HepG2 (cell line): ENCODE results near the gene RAC2. TPM values are rescaled to one million over a fixed set of nuclear protein-coding genes. Genes with fewer than 3 reads are reported as not detected.
A peak's percentile ranks its signal among the peaks of the same experiment; 100 is the strongest.

Experiments
- ATAC-seq: fragments of 200-7000 bp; cut with Tn5 transposase; 3 replicates; pipeline ENCODE4 v1.9.1; 2020; ENCODE audit warnings: mild to moderate bottlenecking, moderate library complexity
- BruUV-seq: library from RNA; stranded (reverse); fragments of 400-500 nt; replicated peaks from 2 replicates; lab custom pipeline; 2021; lab: Mats Ljungman, UMichigan
- CTCF ChIA-PET: fragments of 300-600 bp; formaldehyde crosslinking; extraction: SDS; loops from one replicate; lab custom pipeline; 2021; ENCODE audit warnings: low total read pairs, inconsistent platforms, low intra/inter-chr PET ratio; lab: Yijun Ruan, JAX
- POLR2A ChIA-PET: fragments of 350-600 bp; sonication (Branson Sonifier 250); formaldehyde crosslinking; loops from one replicate; lab custom pipeline; 2020; ENCODE audit warnings: antibody characterized with exemption, inconsistent platforms; lab: Yijun Ruan, JAX
- DNase-seq: peaks from one replicate; pipeline ENCODE4 v3.0.0-alpha.2; 2015; ENCODE audit warnings: low spot score
- FAIRE-seq: peaks from 3 replicates; lab custom pipeline; 2011; peaks lifted over from hg19 to GRCh38; lab: Jason Lieb, UNC
- H2AFZ ChIP-seq: one replicate; pipeline ENCODE4 v1.6.1; 2011; ENCODE audit warnings: low read length, inconsistent platforms
- H3K27ac ChIP-seq: fragments of 300-600 bp; 3 replicates; pipeline ENCODE4 v1.8.0; 2011; ENCODE audit warnings: mixed run types, mild to moderate bottlenecking, mixed read lengths, low read length, inconsistent platforms; ENCODE audit not compliant: insufficient read depth; ENCODE audit errors: extremely low read length
- H3K27me3 ChIP-seq, 2 experiments: fragments of 200-600 bp in 1 of 2; 2 replicates in 1 of 2; 3 replicates in 1 of 2; pipeline versions ENCODE4 v1.6.0 to v1.8.0; 2011; ENCODE audit warnings: low read length in 2 of 2, mild to moderate bottlenecking in 2 of 2, moderate library complexity in 2 of 2, inconsistent platforms in 1 of 2; ENCODE audit not compliant: insufficient read depth in 2 of 2, control insufficient read depth in 1 of 2
- H3K36me3 ChIP-seq, 2 experiments: fragments of 200-600 bp in 1 of 2; replicated peaks in 1 of 2; 2 replicates in 1 of 2; 3 replicates in 1 of 2; pipeline versions ENCODE4 v1.5.1 to v1.8.0; 2011; ENCODE audit warnings: low read length in 2 of 2, inconsistent platforms in 1 of 2; ENCODE audit not compliant: insufficient read depth in 2 of 2, control insufficient read depth in 1 of 2
- H3K4me1 ChIP-seq: 2 replicates; pipeline ENCODE4 v1.5.1; 2012; ENCODE audit warnings: low read length, inconsistent platforms; ENCODE audit not compliant: insufficient read depth
- H3K4me2 ChIP-seq: 2 replicates; pipeline ENCODE4 v1.6.0; 2011; ENCODE audit warnings: low read depth, low read length, inconsistent platforms
- H3K4me3 ChIP-seq, 3 experiments: fragments of 200-600 bp in 1 of 3; sonication (generic), shearing (Covaris generic) in 1 of 3; replicated peaks in 1 of 3; 2 replicates each; pipeline ENCODE4 v1.5.1; 2011 to 2016; ENCODE audit warnings: low read length in 3 of 3, inconsistent platforms in 2 of 3, low read depth in 2 of 3, mild to moderate bottlenecking in 2 of 3, control low read depth in 1 of 3, mixed read lengths in 1 of 3; ENCODE audit not compliant: insufficient read depth in 1 of 3
- H3K79me2 ChIP-seq: one replicate; pipeline ENCODE4 v1.6.1; 2011; ENCODE audit warnings: low read length, inconsistent platforms; ENCODE audit not compliant: insufficient read depth
- H3K9ac ChIP-seq: 2 replicates; pipeline ENCODE4 v1.6.0; 2011; ENCODE audit warnings: mild to moderate bottlenecking, low read depth, low read length, inconsistent platforms; ENCODE audit not compliant: insufficient read depth
- H3K9me3 ChIP-seq: 2 replicates; pipeline ENCODE4 v1.5.1; 2012; ENCODE audit warnings: mild to moderate bottlenecking, low read length
- H4K20me1 ChIP-seq: 2 replicates; pipeline ENCODE4 v1.6.0; 2011; ENCODE audit warnings: inconsistent platforms, mild to moderate bottlenecking, low read length, moderate library complexity; ENCODE audit not compliant: insufficient read depth
- CTCF ChIP-seq: sonication (generic); formaldehyde crosslinking; IDR thresholded peaks from 2 replicates; pipeline ENCODE4 v1.5.0; 2020; ENCODE audit warnings: mild to moderate bottlenecking, missing genetic modification reagents, moderate library complexity
- KAT2B ChIP-seq: fragments of 150-350 bp; IDR thresholded peaks from 2 replicates; pipeline ENCODE4 v1.6.1; 2014; ENCODE audit warnings: low read depth, low read length, borderline replicate concordance
- SNAI1 ChIP-seq: sonication (generic); formaldehyde crosslinking; IDR thresholded peaks from 2 replicates; pipeline ENCODE4 v1.5.0; 2020; ENCODE audit warnings: mild to moderate bottlenecking, missing genetic modification reagents, borderline replicate concordance
- STAG1 ChIP-seq: sonication (generic); formaldehyde crosslinking; IDR thresholded peaks from 2 replicates; pipeline ENCODE4 v1.4.0; 2020; ENCODE audit warnings: missing genetic modification reagents
- ZNF138 ChIP-seq: sonication (generic); formaldehyde crosslinking; IDR thresholded peaks from 2 replicates; pipeline ENCODE4 v1.5.0; 2020; ENCODE audit warnings: mild to moderate bottlenecking, low read depth, missing genetic modification reagents
- WGBS: methylation state at CpG from one replicate; pipeline ENCODE4 v1.1.6; 2017; ENCODE audit warnings: low lambda C conversion rate; 5-methylcytosine and 5-hydroxymethylcytosine counted together
- in situ Hi-C: cut with HindIII; loops from 2 replicates; pipeline ENCODE4 v1.10.0; 2017; ENCODE audit warnings: low pct_unique_long_range_greater_than_20kb; ENCODE audit not compliant: extremely low pct_ligation_motif_present
- intact Hi-C: fragments of 100-400 bp; cut with micrococcal nuclease; formaldehyde crosslinking; loops from one replicate; pipeline ENCODE4 v1.10.0; 2022; ENCODE audit not compliant: unreplicated experiment
- polyA plus RNA-seq, 8 experiments: library from polyadenylated mRNA; depleted of rRNA in 3 of 8; stranded (reverse) in 7 of 8; unstranded in 1 of 8; fragments of >200 nt; fragmentation: Illumina TruSeq in 4 of 8; extraction: Trizol in 4 of 8; gene quantifications; 2 replicates each; pipeline versions ENCODE4 v1.2.1 to v1.2.3, GENCODE V29; 2011 to 2016; ENCODE audit warnings: low read depth in 4 of 8, missing spikeins in 1 of 8, mixed read lengths in 1 of 8; ENCODE audit not compliant: insufficient read depth in 1 of 8
- total RNA-seq, 5 experiments: library from RNA; depleted of rRNA; stranded (reverse); fragments of >200 nt; fragmentation: Illumina TruSeq; extraction: Trizol; gene quantifications; 2 replicates each; pipeline ENCODE4 v1.2.3, GENCODE V29; 2016; ENCODE audit warnings: low read depth in 1 of 5
- TF ChIP-seq, protein P1 (sequence below): sonication (generic); formaldehyde crosslinking; IDR thresholded peaks from 2 replicates; pipeline ENCODE4 v1.5.0; 2020; ENCODE audit warnings: mild to moderate bottlenecking, low read depth, missing genetic modification reagents, borderline replicate concordance
- TF ChIP-seq, protein P2 (sequence below): sonication (generic); formaldehyde crosslinking; IDR thresholded peaks from 2 replicates; pipeline ENCODE4 v1.4.0; 2020; ENCODE audit warnings: missing genetic modification reagents

The RAC2 gene
- total and polyA plus RNA-seq, 2 of the 13 experiments (the other 11 are each of a cell fraction or from before 2014, with no cell fraction given): 0.73 TPM; not detected in 1

DNA sequence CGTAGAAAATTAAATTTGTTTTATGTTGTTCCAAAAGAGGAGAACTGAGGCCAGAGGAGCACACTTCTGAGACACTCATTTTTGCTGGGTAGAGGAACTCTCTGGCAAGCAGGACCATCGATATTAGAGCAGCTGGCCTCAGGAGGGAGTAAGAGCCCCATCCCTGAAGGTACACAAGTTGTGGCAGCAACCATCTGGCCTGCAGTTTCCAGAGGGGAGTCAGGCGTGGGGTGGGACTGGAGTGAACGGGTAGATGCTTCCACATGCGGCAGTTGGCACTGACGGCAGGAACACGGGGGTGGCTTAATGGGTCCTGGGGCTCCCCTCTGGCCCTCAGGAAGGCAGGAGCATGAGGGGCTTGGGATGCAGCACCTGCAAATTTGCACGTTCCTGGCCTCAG, 18.6 kb downstream of the RAC2 start:
- peak; percentile 31; the same call in 2 of the 3 replicates for ATAC-seq
- Histone ChIP-seq H3K4me1 (peaks cover 11% of the 10 kb centered on the region), H3K36me3 (no peaks in the 10 kb centered on the region), H3K79me2 (no peaks in the 10 kb centered on the region), H3K9me3 (no peaks in the 10 kb centered on the region), H4K20me1 (no peaks in the 10 kb centered on the region), H3K27ac (no peak overlapping the region), H3K9ac (no peak overlapping the region), H3K27me3 (peaks cover 2 to 12% of the 10 kb centered on the region in 2 experiments; a peak in 3 of 5 replicates), H3K4me3 (no peak overlapping the region), H3K4me2 (no peak overlapping the region), H2AFZ (no peak overlapping the region)
- ChIA-PET POLR2A (no interaction called here), CTCF (no interaction called here)
- 19% methylated on average over 5 of the region's 8 CpGs for WGBS
- TF ChIP-seq SNAI1 (CRISPR knock-in tag): no peak
- TF ChIP-seq CTCF (CRISPR knock-in tag): peak; percentile 38
- TF ChIP-seq, protein P1, sequence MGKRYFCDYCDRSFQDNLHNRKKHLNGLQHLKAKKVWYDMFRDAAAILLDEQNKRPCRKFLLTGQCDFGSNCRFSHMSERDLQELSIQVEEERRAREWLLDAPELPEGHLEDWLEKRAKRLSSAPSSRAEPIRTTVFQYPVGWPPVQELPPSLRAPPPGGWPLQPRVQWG (CRISPR knock-in tag): no peak
- peak; percentile 41; the same call in 1 of the 2 replicates for TF ChIP-seq STAG1 (CRISPR knock-in tag)
- TF ChIP-seq ZNF138 (CRISPR knock-in tag): no peak
- TF ChIP-seq KAT2B: no peak
- TF ChIP-seq, protein P2, sequence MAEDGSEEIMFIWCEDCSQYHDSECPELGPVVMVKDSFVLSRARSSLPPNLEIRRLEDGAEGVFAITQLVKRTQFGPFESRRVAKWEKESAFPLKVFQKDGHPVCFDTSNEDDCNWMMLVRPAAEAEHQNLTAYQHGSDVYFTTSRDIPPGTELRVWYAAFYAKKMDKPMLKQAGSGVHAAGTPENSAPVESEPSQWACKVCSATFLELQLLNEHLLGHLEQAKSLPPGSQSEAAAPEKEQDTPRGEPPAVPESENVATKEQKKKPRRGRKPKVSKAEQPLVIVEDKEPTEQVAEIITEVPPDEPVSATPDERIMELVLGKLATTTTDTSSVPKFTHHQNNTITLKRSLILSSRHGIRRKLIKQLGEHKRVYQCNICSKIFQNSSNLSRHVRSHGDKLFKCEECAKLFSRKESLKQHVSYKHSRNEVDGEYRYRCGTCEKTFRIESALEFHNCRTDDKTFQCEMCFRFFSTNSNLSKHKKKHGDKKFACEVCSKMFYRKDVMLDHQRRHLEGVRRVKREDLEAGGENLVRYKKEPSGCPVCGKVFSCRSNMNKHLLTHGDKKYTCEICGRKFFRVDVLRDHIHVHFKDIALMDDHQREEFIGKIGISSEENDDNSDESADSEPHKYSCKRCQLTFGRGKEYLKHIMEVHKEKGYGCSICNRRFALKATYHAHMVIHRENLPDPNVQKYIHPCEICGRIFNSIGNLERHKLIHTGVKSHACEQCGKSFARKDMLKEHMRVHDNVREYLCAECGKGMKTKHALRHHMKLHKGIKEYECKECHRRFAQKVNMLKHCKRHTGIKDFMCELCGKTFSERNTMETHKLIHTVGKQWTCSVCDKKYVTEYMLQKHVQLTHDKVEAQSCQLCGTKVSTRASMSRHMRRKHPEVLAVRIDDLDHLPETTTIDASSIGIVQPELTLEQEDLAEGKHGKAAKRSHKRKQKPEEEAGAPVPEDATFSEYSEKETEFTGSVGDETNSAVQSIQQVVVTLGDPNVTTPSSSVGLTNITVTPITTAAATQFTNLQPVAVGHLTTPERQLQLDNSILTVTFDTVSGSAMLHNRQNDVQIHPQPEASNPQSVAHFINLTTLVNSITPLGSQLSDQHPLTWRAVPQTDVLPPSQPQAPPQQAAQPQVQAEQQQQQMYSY (CRISPR knock-in tag): no peak
- in situ Hi-C loops: no loop called here
- BruUV-seq: no TSS peak
- intact Hi-C loops: no loop called here
- FAIRE-seq: no peak
- DNase-seq: no peak
